ENCODE results near the gene SYNPO2.

GRCh38 chr4:118936406-118936805 lies 47.8 kb downstream of the SYNPO2 start:
- TF ChIP-seq MYC (IDR thresholded peaks at IDR 0.05; ENCODE audit: low read depth, low read length) (no peak), CTCF (IDR thresholded peaks at IDR 0.05; ENCODE audit: low read depth, low read length) (no peak), POLR2A (IDR thresholded peaks at IDR 0.05; ENCODE audit: extremely low read depth, insufficient read length) (no peak), MAX (IDR thresholded peaks at IDR 0.05; ENCODE audit: low read depth, low read length) (no peak)

Data from NB4 (cell line).